ENCODE results near the gene SDSL.

SDSL gene

DNA sequence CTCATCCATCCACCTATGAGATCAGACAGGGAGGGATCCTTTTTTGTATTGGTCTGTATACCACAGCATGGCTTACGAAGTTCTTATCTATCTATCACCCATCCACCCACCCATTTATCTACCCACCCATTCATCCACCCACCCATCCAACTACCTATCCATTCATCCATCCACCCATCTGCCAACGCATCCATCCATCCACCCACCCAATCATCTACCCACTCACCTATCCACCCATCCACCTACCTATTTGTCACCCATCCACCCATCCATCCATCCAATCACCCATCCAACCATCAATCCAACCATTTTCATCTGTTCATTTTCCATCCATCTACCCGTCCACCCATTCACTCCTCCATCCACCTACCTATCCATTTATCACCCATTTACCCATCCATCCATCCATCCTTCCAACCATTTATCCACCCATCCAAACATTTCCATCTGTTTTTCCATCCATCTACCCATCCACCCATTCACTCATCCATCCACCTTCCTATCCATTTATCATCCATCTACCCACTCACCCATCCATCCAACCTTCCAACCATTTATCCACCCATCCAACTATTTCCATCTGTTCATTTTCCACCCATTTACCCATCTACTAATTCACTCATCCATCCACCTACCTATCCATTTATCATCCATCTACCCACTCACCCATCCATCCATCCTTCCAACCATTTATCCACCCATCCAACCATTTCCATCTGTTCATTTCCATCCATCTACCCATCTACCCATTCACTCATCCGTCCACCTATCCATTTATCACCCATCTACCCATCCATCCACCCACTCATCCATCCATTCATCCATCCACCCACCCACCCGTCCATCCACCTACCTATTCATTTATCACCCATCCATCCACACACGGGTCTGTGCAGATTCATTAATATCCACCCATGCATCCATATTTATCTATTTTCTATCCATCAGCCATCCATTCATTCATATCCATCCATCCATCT, 31.8 kb upstream of the SDSL start:
- TF ChIP-seq, protein P1, sequence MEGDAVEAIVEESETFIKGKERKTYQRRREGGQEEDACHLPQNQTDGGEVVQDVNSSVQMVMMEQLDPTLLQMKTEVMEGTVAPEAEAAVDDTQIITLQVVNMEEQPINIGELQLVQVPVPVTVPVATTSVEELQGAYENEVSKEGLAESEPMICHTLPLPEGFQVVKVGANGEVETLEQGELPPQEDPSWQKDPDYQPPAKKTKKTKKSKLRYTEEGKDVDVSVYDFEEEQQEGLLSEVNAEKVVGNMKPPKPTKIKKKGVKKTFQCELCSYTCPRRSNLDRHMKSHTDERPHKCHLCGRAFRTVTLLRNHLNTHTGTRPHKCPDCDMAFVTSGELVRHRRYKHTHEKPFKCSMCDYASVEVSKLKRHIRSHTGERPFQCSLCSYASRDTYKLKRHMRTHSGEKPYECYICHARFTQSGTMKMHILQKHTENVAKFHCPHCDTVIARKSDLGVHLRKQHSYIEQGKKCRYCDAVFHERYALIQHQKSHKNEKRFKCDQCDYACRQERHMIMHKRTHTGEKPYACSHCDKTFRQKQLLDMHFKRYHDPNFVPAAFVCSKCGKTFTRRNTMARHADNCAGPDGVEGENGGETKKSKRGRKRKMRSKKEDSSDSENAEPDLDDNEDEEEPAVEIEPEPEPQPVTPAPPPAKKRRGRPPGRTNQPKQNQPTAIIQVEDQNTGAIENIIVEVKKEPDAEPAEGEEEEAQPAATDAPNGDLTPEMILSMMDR (IDR thresholded peaks at IDR 0.05; ENCODE audit: low read depth, low read length, missing control alignments) = no peak
- H3K4me3 ChIP-seq (ENCODE audit: low read depth, low read length) = no peak overlapping the region
- DNase-seq (ENCODE audit: low read depth) = no peak

DNA sequence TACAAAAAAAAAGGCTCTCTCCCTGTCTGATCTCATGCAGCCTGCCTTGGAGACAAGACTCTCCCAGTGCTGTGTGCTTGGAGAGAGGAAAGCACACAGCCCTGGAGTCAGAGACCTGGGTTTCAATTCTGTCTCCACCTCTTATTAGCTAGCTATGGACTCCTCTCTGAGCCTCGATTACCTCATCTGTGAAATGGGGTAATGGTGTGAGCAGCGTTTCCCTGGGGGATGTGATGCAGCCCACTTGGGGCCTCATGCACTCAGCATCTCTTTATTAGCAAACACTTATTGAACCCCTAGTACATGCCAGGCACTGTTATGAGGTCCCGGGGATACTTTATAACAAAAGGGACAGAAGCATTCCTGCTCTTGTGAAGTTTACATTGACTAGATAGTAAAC, 31.0 kb upstream of the SDSL start:
- DNase-seq (ENCODE audit: low read depth) = no peak
- TF ChIP-seq, protein P1 (IDR thresholded peaks at IDR 0.05; ENCODE audit: low read depth, low read length, missing control alignments) = no peak
- H3K4me3 ChIP-seq (ENCODE audit: low read depth, low read length) = no peak overlapping the region

DNA sequence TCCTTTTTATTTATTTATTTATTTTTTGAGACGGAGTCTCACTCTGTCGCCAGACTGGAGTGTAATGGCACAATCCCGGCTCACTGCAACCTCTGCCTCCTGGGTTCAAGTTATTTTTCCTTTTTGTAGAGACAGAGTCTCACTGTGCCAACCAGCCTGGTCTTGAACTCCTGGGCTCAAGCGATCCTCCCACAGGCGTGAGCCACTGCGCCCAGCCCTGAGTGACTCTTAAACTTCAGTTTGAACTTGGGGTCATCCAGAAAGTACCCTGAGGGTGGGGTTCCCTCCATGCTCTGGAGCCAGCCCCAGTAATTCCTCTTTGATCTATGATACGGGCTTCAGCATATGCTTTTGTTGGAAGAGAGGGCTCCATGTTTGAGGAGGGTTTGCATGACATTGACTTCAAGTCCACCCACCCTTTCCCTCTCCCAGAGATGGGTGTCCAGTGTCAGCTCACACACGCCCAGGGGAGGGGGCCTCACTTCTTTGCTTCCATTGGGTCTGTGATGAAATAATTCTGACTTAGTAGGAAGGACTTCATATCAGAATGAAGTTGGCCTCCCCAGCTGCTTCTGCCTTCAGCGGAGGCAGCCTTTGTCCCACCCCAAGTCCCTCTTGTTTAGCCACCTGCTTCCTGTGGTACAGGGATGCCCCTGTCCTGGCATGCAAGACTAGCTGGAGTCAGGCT, 30.4 kb upstream of the SDSL start:
- no peak for DNase-seq (ENCODE audit: low read depth)
- TF ChIP-seq, protein P1 (IDR thresholded peaks at IDR 0.05; ENCODE audit: low read depth, low read length, missing control alignments) = no peak
- H3K4me3 ChIP-seq (ENCODE audit: low read depth, low read length) = no peak overlapping the region

DNA sequence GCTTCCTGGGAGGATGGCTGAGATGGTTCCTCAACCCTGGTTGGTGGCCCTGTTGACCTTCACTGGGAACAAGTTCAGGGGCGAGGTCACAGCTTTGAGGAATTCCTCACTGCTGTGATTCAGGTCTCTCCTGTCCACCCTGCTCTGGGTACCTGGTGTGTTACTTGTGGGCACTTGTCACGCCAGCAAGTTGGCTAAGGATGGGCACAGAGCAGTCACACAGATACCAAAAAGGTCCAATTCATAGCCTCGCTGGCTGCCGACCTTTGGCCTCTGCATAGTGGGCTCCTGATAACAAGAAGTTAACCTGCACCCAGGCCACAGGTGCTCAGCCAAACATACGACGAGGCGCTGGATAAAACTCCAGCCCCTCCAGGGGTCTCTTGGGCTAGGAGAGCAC, 29.7 kb upstream of the SDSL start:
- no peak overlapping the region for H3K4me3 ChIP-seq (ENCODE audit: low read depth, low read length)
- DNase-seq (ENCODE audit: low read depth) = no peak
- TF ChIP-seq, protein P1 (IDR thresholded peaks at IDR 0.05; ENCODE audit: low read depth, low read length, missing control alignments) = no peak

DNA sequence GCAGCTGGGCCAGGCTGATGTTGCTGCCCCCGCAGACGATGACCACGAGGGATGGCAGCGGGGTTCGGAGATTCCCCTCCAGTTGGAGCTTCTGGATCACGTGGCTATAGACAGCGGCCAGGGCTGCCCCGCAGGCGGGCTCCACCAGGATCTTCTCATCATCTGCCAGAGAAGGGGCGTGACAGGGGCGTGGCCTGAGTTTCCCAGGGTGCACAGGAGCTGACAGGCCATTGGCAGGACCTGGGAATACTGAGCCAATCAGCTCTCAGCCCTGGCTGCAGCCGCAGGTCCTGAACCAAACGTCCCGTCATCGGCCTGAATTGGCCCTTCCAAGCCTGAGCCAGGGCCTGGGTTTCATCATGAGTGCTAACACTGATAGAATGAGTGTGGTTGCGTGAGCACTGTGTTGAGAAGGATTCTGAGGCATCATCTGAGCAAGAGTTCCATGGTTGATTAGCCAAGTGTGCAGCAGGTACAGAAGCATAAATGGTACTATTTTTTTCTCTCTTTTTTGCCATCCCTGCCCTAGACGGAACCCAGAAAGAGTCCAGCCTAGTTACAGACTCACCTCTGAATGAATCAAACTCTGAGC, 29.1 kb upstream of the SDSL start:
- TF ChIP-seq, protein P1 (IDR thresholded peaks at IDR 0.05; ENCODE audit: low read depth, low read length, missing control alignments) = no peak
- DNase-seq (ENCODE audit: low read depth) = peak; percentile 50
- no peak overlapping the region for H3K4me3 ChIP-seq (ENCODE audit: low read depth, low read length)

DNA sequence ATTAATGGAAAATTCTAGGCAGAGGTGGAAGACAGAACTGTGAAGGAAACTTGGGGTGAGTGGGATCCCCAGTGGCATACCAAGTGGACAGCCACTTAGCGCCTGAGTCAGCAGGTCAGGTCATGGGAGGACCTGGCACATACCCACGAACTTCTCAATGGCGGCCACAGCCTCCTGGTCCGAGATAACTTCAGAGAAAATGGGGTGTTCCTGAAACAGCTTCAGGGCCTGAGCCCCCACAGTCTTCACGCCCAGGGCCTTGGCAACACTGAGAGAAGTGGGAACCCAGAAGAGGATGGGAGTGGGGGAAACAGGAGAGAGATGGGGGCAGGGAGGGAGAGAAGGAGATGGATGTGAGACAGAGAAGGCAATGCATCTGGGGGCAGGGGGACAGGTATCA, 28.4 kb upstream of the SDSL start:
- DNase-seq (ENCODE audit: low read depth) = no peak
- TF ChIP-seq, protein P1 (IDR thresholded peaks at IDR 0.05; ENCODE audit: low read depth, low read length, missing control alignments) = no peak
- no peak overlapping the region for H3K4me3 ChIP-seq (ENCODE audit: low read depth, low read length)
